ENCODE measurements around the gene IFIT1.
"Not testable (repeated sequence)": the region's sequence is repeated elsewhere in the genome, so short reads cannot be mapped to it uniquely, and the experiment has no call there.

IFIT1 gene

GRCh38 chr10:89444819-89445218 lies 52.4 kb downstream of the IFIT1 start:
- not testable (repeated sequence) for DNase-seq

GRCh38 chr10:89450901-89451300 lies 58.5 kb downstream of the IFIT1 start:
- DNase-seq: no peak

- no peak for DNase-seq
Observed at GRCh38 chr10:89452193-89452592, 59.8 kb downstream of the IFIT1 start.

- no peak for DNase-seq
Observed at GRCh38 chr10:89454561-89455347, 62.3 kb downstream of the IFIT1 start.

Measured in KG1 (cell line).